Measurements from ENCODE around the gene PARD6G.

Gene PARD6G

DNA sequence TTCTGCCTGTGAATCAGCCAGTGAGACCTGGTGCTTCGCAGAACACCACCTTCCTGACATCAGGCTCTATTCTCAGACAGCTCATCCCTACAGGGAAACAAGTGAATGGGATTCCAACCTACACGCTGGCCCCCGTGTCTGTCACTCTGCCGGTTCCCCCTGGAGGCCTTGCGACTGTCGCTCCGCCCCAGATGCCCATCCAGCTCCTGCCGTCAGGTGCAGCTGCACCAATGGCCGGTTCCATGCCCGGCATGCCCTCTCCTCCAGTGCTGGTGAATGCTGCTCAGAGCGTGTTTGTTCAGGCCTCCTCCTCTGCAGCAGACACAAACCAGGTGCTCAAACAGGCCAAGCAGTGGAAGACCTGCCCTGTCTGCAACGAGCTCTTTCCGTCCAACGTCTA lies 110.2 kb downstream of the PARD6G start:
- DNase-seq = no peak

DNA sequence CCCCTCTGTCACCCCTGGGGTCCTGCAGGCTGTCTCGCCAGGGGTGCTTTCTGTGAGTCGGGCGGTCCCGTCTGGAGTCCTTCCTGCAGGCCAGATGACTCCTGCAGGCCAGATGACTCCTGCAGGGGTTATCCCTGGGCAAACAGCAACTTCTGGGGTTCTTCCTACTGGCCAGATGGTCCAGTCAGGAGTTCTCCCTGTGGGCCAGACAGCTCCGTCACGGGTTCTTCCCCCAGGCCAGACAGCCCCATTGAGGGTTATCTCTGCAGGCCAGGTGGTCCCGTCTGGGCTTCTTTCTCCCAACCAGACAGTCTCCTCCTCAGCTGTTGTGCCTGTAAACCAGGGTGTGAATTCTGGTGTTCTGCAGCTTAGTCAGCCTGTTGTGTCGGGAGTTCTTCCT lies 110.6 kb downstream of the PARD6G start:
- no peak for DNase-seq

DNA sequence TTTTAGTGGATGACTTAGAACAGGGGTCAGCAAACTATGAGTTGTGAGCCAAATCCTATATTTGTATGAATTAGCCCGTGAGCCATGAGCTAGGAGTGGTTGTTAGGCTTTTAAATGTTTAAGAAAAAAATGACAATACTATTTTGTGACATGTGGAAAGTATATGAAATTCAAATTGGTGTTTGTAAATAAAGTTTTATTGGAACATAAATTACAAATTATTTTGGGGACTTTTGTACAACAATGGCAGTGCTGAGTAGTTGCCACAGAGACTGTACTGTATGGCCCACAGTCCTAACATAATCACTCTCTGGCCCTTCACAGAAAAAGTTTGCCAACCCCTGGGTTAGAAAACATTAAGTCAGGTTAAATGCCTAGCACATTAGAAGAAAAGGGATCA lies 112.2 kb downstream of the PARD6G start:
- DNase-seq = no peak

DNA sequence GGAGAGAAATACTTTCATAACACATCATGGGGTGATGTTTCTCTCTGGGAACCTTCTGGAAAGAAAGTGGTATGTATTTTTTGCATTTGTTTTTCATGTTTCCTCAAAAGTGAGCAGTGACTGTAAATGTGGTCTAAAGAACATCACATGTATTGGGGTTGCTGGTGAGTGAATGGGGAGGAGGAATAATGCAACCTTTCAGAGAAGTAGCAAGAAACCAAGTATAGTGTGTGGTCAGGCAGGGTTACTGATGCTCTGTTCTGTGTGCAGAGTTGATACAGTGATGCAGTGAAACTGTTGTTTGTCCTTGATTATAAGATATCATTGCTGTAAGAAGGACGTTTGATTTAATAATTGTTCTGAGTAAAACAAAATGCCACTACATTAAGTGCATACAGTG lies 114.2 kb downstream of the PARD6G start:
- no peak for DNase-seq

DNA sequence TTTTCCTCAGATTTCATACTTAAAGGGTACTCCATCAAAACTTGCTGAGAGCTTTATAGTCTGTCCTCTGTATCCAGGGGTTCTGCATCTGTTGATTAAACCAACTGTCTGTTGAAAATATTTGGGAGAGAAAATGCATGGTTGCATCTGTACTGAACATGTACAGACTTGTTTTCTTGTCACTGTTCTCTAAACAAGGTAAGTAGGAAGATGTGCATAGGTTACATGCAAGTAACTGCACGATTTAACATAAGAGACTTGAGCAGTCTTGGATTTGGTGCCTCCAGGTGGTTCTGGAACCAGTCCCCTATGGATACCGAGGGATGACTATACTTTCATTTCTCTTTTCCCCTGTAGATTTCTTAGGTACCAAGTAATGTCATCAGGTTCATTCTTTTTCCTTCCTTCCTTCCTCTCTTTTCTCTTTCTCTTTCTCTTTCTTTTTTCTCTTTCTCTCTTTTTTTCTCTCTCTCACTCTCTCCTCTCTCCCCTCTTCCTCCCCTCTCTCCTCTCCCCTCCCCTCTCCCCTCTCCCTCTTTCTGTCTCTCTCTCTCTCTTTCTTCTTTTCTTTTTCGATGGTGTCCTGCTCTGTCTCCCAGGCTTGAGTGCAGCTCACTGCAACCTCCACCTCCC lies 115.0 kb downstream of the PARD6G start:
- DNase-seq = no peak

DNA sequence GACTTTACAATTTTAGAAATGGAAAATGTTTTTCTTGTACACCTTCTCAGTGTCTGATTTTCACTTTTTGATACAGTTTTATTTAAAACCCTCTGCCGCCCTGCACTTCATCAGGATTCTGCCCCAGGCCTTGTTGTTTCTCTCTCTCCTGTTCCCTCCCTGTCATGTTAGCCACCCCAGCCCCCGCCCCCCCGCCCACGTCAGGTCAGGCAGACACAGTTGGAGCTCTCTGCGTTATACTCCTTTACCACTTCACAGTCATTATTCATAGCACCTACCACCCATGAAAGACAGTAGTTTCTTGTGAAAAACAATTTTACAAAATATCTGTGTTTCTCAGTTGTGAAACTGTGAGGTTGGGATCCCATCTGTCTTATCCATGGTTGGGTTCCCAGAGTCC lies 116.8 kb downstream of the PARD6G start:
- DNase-seq = no peak

DNA sequence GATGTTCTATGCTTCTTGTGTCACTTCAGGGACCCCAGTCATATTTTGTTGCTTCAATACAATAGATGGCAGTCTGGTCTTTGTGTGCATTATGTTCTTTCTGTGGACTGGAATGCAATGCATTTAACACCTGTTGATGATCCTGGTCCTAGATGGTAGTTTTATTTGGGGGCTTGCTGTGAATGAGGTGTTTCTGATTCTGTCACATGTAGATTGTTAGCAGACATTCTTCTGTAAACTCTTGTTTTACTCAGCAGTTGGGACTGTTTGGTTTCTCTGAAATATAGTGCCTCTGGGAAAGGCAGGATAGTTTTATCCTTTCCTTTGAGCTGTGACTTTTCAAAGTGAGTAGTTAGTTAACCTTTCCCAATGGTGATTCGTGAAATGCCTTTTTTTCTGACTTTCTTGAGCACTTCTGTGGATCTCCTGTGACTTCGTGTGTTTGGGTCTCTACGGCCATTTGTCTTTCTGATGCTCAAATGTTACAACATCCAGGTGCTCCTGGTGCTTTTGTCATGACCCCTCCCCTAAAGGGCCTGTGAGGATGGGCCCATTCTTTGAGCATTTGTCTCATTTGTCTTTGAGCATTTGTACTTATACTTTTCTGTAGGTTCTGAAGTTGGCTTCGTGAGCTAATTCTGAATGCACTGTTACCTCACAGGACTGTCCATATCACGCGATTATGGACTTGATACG lies 117.5 kb downstream of the PARD6G start:
- DNase-seq = no peak

DNA sequence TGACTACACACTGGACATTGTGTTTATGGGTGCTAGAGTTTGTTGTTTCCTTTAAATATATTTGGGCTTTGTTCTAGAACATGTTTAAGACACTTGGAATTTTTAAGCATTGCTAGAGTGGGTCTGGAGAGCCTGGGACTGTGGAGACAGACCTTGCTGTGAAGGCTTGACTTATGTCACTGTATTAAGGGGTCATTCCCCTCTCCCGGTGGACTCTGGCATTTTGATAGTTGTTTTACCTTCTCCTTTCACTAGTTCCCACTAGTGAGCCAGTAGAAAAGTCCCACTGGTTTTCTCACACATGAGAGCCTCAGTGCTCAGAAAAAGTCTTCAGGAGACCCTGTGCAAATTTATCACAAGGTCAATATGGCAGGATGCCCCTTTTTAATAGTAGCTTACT lies 119.7 kb downstream of the PARD6G start:
- DNase-seq = no peak

DNA sequence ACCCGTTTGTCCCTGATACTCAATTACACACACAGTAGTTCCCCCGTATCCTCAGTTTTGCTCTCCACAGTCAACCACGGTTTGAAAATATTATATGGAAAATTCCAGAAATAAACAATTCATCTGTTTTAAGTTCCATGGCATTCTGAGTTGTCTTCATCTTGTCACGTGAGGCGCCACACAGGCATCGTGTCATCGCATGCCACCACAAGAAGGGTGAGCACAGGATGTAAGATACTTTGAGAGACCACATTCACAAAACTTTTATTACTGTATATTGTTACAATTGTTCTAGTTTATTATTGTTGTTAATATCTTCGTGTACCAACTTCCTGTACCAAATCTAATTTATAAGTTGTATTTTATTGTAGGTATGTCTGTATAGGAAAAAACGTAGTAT lies 120.5 kb downstream of the PARD6G start:
- DNase-seq = no peak

DNA sequence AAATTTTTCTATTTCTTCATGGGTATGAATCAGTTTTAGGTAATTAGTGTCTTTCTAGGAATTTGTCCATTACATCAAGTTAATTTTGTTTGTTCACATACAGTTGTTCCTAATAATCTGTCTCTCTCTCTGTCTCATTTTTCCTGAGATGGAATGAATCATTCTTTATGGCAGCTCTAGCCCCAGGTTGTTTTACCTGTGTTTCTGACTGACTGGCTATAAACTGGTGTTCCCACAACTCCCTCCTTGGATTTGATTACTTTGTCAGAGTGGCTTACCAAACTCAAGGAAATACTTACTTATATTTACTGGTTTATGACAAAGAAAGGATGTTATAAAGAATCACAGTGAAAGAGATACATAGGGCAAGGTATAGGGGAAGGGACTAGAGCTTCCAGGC lies 123.2 kb downstream of the PARD6G start:
- DNase-seq = no peak

DNA sequence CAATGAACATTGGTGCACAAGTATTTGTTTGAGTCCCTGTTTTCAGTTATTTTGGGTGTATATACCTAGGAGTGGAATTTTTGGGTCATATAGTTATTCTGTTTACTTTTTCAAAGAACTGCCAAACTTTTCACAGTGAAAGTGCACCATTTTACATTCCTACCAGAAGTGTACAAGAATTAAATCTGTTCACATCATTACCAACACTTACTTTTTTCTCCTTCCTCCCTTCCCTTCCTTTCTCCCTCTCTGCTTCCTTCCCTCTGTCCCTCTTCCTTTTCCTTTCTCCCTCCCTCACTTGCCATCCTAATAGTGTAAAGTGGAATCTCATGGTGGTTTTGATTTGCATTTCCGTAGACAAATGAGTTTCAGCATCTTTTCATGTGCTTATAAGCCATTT lies 126.4 kb downstream of the PARD6G start:
- no peak for DNase-seq

DNA sequence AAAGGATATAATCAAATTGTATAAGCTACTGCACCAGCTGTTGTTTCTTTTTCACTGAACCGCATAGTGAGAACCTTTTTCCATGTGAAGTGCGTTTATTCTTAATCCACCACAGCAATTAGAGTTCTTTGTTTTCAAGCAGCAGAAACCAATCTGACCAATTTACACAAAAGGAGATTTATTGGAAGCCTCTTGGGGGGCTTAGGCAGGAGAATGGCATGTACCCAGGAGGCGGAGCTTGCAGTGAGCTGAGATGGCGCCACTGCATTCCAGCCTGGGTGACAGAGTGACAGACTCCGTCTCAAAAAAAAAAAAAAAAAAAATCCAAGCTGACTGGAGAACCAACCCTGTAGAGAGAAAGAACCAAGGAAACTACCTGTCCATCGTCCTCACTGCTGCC lies 128.2 kb downstream of the PARD6G start:
- no peak for DNase-seq

DNA sequence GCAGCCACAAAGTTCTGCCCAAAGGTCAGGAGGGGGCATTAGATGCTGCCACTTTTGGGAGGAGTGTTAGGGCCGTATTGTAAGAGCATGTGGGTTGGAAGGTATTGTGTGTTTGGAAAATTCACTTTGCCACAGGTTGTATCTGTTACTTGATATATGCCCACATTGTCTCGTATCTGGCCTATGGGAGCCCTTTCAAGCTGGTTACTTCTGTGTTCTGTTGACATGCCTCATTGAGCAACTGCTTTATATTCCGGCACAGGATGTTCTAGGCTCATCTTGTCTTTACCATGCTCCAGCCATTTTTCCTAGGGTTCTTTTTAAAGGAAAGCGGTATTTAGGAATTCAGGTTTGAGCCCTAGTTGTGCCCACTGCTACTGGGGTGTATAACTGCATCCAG lies 132.3 kb downstream of the PARD6G start:
- no peak for DNase-seq

DNA sequence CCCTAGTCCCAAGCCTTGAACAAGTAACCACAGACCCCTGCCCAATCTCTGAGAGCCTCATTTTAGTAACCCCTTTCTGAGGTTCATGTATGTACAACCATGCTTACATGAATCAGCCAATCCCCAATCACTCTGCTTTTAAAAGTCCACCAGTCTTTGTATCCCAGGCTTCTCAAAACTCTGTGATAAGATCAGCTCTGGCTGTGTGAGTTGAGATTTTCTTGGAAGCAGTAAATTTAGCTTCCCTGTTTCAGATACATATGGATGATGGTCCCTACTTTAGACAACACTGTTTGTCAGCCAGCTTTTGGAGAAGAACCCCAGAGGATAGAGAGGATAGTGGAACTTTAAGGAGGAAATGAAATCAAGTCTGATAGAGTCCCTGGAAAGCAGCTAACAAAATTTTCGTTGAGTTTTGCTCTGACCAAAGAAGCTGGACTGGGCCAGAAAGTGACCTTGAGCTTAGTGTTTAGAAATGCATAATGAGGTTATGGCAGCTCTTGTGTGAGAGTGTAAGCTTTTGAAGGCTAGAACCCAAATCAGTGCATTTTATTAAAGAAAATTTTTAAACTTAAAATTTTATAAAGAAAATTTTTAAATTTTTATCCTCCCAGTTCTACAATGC lies 134.6 kb downstream of the PARD6G start:
- DNase-seq = no peak

DNA sequence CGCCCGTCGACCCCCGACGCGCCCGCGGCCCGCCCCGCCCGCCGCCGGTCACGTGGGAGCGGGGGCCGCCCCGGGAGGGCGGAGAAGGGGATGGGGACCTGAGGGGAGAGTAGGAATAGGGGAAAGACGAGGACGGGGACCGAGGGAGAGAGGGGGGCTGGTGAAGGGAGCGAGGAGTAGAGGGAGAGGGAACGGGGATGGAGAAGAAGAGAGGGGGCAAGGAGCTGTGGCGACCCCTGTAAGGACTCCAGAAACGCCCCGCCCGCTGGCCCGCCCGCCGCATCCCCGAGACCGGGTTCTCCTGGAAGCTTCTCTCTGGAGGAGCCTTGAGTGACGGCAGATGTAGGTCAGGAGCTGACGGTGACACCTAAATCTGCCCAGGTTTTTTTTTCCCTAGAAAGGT lies 137.6 kb downstream of the PARD6G start:
- DNase-seq = peak; percentile 51

DNA sequence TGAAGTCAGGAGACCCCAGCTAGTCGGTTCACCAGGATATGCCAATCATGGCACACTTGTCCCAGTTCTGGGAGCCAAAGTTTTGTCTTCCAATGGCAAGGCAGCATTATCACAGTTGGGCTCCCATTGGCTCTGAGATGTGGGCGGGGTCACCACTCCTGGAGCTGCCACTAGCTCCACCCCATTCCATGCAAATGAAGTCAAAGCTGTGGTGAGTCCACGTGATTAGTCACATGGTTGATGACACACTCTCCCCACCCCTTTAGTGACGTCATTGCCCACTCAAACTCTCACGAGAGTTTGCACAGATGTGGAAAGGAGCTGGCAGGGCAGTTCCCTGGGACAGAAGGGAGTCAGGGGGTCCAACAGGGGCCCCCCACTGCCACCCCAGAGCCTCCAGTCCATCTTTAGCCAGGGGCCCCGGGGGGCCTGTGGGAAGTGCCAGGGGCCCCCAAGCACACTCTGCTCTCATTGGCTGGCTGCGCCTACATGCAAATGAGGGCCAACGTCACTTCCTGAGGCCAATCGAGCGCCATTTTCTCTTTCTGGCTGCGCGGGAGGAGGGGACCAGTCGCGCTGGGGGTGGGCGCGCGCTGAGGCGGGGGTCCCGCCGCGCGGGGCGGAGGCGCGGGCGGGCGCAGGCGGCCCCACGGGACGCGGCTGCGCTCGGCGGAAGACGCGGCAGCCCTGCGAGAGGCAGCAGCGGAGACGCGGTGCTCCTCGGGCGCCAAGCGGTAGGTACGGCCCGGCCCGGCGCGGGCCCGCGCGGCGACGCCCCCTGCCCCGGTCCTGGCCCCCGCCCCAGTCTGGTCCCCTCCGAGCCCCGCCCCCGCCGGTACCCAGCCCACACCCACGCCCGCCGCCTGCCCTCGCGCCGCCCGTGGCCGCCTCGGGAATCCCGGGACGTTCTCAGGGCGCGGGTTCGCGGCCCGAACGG lies 138.3 kb downstream of the PARD6G start, which contains the start of gene ADNP2:
Gene ADNP2 (plus strand): TSS at position 524 of the 937 bp plus-strand sequence. CDS start 8,281 bp downstream, outside the sequence.
- DNase-seq = peak; percentile 85

DNA sequence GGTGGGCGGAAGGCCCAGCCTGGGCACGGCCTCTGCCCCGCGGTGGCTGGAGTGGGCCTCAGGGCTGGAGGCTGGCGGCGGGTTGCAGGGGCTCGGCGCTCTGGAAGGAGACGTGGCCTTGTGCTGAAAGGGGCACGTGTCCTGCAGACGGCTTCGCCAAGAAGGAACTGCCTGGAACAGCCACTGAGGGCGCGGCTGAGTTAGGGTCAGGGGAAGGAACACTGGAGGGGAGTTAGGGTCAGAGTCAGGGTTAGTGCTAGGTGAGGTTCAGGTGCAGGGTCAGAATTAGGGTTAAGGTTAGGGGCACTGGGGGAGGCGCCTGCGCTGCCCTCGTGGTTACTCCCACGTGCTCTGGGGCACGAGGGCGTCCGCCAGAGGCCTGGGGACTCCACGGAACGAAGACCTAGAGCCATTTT lies 139.2 kb downstream of the PARD6G start:
- no peak for DNase-seq

DNA sequence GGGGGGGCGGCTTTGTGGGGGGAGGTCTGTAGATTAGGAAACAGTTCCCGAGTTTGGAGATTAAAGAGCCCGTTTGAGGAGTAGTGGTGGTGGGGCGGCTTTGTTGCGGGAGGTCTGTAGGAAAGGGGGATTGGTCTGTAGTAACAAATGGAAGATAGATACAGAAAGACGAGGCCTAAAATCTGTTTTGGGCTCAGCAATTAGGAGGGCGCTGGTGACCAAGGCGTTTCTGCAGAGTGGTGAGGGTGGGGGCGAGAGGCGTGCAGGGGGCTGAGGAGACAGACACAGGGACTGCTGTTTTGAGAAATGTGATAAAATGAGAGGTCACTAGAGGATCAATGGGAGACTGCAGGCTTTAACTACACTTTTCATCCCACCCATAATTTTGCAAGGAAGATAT lies 139.9 kb downstream of the PARD6G start:
- DNase-seq = no peak

All from NCI-H1092 treated with DMSO at 0.1 percent for 48 hours (cell line).